Activated naive CD8-positive, alpha-beta T cell treated with anti-CD3 and anti-CD28 coated beads for 36 hours (primary cell): Measurements from ENCODE around the gene CLEC16A. TPM values are rescaled to one million over a fixed set of nuclear protein-coding genes. Genes with fewer than 3 reads are reported as not detected.
"Not testable (repeated sequence)": the region's sequence is repeated elsewhere in the genome, so short reads cannot be mapped to it uniquely, and the experiment has no call there.

ENCODE experiments used
- DNase-seq: peaks from one replicate; pipeline ENCODE4 v3.0.0; 2021
- H3K27ac Mint-ChIP-seq: one replicate; pipeline ENCODE4 v1.8.0; 2022; ENCODE audit warnings: mild to moderate bottlenecking, moderate library complexity, mixed read lengths
- H3K27me3 Mint-ChIP-seq: one replicate; pipeline ENCODE4 v1.8.0; 2022; ENCODE audit warnings: mild to moderate bottlenecking, mixed read lengths
- H3K36me3 Mint-ChIP-seq: one replicate; pipeline ENCODE4 v1.8.0; 2021; ENCODE audit warnings: mild to moderate bottlenecking, mixed read lengths
- H3K4me1 Mint-ChIP-seq: one replicate; pipeline ENCODE4 v1.8.0; 2021; ENCODE audit warnings: mixed read lengths
- H3K4me3 Mint-ChIP-seq: one replicate; pipeline ENCODE4 v1.8.0; 2022; ENCODE audit warnings: mild to moderate bottlenecking, moderate library complexity, mixed read lengths
- H3K9me3 Mint-ChIP-seq: one replicate; pipeline ENCODE4 v1.8.0; 2022; ENCODE audit warnings: mixed read lengths
- total RNA-seq, 2 experiments: library from RNA; stranded (reverse); gene quantifications; one replicate each; pipeline ENCODE4 v1.2.3, GENCODE V29; 2021

The CLEC16A gene
- total RNA-seq, 2 experiments from 2014 or later = 20.4 to 21.3 TPM

- Mint-ChIP-seq H3K4me1 (peaks cover 12% of the 10 kb centered on the region), H3K4me3 (no peak overlapping the region)
Observed at GRCh38 chr16:11217651-11218603, 273.6 kb downstream of the CLEC16A start.

GRCh38 chr16:11218604-11218962 is 274.2 kb downstream of the CLEC16A start:
- peaks cover 13% of the 10 kb centered on the region for H3K36me3 Mint-ChIP-seq
- H3K4me3 Mint-ChIP-seq = no peak overlapping the region
- DNase-seq = no peak
- peaks cover 22% of the 10 kb centered on the region for H3K9me3 Mint-ChIP-seq
- H3K27ac Mint-ChIP-seq = no peak overlapping the region
- H3K27me3 Mint-ChIP-seq = no peaks in the 10 kb centered on the region
- H3K4me1 Mint-ChIP-seq = peaks cover 15% of the 10 kb centered on the region

More at GRCh38 chr16:11217651-11218603, 273.6 kb downstream of the CLEC16A start:
- H3K27me3 Mint-ChIP-seq = no peaks in the 10 kb centered on the region
- H3K36me3 Mint-ChIP-seq = peaks cover 13% of the 10 kb centered on the region
- H3K9me3 Mint-ChIP-seq = peaks cover 22% of the 10 kb centered on the region
- H3K27ac Mint-ChIP-seq = no peak overlapping the region
- no peak for DNase-seq

DNA sequence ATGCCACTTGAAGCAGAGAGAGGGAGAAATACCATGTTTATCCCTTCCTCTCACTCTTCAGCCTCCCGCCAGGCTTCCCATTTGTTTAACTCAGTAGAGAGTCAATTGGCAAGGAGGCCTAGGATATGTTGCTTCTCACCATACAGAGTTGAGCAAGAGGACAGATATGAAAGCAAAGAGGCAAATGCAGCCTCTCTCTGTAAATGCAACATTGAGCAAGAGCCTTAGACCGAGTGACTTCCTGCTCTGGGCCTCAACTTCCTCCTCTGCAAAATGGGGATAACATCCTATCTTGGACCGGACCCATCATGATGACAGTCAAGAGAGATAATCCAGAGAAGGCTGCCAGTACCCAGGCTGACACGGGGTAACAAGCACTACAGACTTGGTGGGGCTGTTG is 274.8 kb downstream of the CLEC16A start:
- no peak for DNase-seq
- Mint-ChIP-seq H3K36me3 (peaks cover 15% of the 10 kb centered on the region), H3K27me3 (no peaks in the 10 kb centered on the region), H3K4me3 (no peak overlapping the region), H3K27ac (no peak overlapping the region), H3K9me3 (peaks cover 24% of the 10 kb centered on the region), H3K4me1 (peaks cover 19% of the 10 kb centered on the region)

DNA sequence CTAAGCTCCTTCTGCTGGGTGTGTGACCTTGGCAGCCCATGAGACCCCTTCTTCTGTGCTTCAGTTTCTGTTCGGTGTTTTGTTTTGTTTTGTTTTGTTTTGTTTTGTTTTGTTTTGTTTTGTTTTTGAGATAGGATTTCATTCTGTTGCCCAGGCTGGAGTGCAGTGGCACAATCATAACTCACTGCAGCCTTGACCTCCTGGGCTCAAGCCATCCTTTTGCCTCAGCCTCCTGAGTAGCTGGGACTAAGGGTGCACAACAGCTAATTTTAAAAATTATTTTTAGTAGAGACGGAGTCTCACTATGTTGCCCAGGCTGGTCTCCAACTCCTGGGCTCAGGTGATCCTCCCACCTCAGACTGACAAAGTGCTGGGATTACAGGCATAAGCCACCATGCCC is 276.1 kb downstream of the CLEC16A start:
- H3K4me3 Mint-ChIP-seq = not testable (repeated sequence)
- peaks cover 32% of the 10 kb centered on the region for H3K4me1 Mint-ChIP-seq

DNA sequence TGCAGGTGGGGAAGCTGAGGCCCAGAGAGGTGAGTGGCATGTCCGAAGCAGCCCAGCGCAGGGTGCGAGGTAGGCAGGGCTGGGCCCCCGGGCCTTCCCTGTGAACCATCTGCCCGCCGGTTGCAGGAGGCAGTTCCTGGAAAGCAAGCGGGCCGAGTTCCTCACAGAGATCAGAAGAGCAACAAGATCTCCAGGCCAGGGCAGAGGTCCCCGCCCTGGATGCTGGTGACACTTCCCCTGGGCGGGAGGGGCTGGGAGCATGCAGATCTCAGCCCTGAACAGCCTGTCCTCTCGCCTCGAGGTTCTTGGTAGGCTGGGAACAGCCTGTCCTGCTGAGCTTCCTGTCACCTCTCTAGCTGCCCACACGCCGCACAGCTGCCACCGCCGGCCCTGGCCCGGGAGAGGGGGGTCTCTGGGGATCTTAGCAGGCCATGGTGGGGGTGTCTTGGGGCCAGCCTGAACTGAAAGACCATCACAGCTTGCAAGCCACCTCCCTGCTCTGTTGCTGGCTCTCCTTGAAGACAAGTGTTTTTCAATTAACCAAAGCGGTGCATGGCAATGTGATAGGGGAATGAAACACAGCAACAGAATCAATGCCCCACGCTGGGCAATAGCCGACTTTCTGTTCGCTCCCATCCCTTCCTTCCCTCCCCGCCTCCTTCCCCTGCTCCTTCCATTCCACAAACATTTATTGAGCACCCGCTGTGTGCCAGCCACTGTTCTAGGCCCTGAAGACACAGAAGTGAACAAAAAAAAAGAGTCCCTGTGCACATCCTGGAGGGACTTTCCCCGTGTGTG is 279.9 kb downstream of the CLEC16A start:
- peaks cover 2% of the 10 kb centered on the region for H3K9me3 Mint-ChIP-seq
- peak; percentile 79 for DNase-seq
- H3K4me1 Mint-ChIP-seq = peaks cover 44% of the 10 kb centered on the region
- peak overlapping the region; percentile 100 for H3K27ac Mint-ChIP-seq
- H3K4me3 Mint-ChIP-seq = peak overlapping the region; percentile 76
- H3K27me3 Mint-ChIP-seq = no peaks in the 10 kb centered on the region
- peaks cover 2% of the 10 kb centered on the region for H3K36me3 Mint-ChIP-seq

More for the DNA sequence above, 276.1 kb downstream of the CLEC16A start:
- H3K27me3 Mint-ChIP-seq, DNase-seq, H3K27ac Mint-ChIP-seq: not testable (repeated sequence)
- Mint-ChIP-seq H3K36me3 (peaks cover 15% of the 10 kb centered on the region), H3K9me3 (peaks cover 24% of the 10 kb centered on the region)

GRCh38 chr16:11224894-11225676 is 280.7 kb downstream of the CLEC16A start:
- H3K9me3 Mint-ChIP-seq = peaks cover 2% of the 10 kb centered on the region
- peaks cover 2% of the 10 kb centered on the region for H3K36me3 Mint-ChIP-seq
- peak overlapping the region; percentile 100 for H3K27ac Mint-ChIP-seq
- H3K27me3 Mint-ChIP-seq = no peaks in the 10 kb centered on the region
- peak; percentile 91 for DNase-seq
- peak overlapping the region; percentile 76 for H3K4me3 Mint-ChIP-seq
- H3K4me1 Mint-ChIP-seq = peaks cover 50% of the 10 kb centered on the region

GRCh38 chr16:11225677-11226549 is 281.5 kb downstream of the CLEC16A start:
- Mint-ChIP-seq H3K27ac (peak overlapping the region; percentile 100), H3K9me3 (peaks cover 2% of the 10 kb centered on the region), H3K36me3 (peaks cover 2% of the 10 kb centered on the region), H3K27me3 (no peaks in the 10 kb centered on the region), H3K4me3 (peak overlapping the region; percentile 76), H3K4me1 (peaks cover 52% of the 10 kb centered on the region)
- DNase-seq = peak; percentile 18

DNA sequence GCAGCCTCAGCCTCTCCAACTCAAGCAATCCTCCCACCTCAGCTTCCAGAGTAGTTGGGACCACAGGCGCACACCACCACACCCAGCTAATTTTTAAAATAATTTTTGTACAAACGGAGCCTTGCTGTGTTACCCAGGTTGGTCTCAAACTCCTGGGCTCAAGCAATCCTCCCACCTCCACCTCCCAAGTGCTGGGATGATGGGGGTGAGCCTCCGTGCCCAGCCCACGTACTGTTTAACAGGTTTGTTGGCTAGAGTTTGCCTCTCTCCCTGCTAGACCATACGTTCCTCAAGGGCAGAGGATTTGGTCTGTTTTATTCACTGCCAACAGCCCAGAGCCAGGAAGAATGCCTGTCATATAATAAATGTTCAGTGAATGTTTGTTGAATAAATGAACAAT is 285.1 kb downstream of the CLEC16A start:
- Mint-ChIP-seq H3K9me3 (no peaks in the 10 kb centered on the region), H3K4me1 (peaks cover 69% of the 10 kb centered on the region), H3K36me3 (no peaks in the 10 kb centered on the region), H3K4me3 (no peak overlapping the region), H3K27ac (peak overlapping the region; percentile 9), H3K27me3 (no peaks in the 10 kb centered on the region)
- DNase-seq = no peak

- Mint-ChIP-seq H3K27me3 (no peaks in the 10 kb centered on the region), H3K36me3 (no peaks in the 10 kb centered on the region), H3K9me3 (no peaks in the 10 kb centered on the region), H3K27ac (peak overlapping the region; percentile 62), H3K4me1 (peaks cover 68% of the 10 kb centered on the region), H3K4me3 (no peak overlapping the region)
- no peak for DNase-seq
Observed at GRCh38 chr16:11229906-11230305, 285.5 kb downstream of the CLEC16A start.

DNA sequence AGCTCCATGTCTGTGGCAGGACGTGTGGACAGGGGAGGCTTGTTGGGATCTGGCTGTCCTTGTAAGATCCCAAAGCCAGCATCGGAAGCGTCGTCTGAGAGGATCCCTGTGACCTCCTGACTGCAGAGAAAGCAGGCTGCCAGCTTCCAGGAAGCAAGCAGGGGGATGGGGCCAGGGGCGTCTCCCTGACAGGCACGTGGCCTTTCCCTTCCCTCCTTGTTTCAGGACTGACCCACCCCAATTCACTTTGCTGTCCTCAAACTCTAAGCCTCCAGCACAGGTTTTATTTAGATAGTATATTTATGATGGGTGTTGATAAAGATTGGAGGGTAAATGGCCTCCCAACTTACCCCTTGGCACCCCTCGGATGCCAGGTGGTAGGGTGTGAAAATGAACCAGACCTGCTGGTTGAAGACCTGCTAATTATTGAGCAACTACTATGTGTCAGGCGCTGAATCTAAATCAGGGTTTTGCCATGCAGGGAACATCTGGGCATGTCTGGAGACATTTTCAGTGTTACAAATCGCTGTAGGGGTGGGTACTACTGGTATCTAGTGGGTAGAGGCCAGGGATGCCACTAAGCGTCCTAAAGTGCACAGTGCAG is 287.1 kb downstream of the CLEC16A start:
- no peak for DNase-seq

More for the DNA sequence above, 287.1 kb downstream of the CLEC16A start:
- H3K4me1 Mint-ChIP-seq = peaks cover 57% of the 10 kb centered on the region
- no peaks in the 10 kb centered on the region for H3K27me3 Mint-ChIP-seq
- no peaks in the 10 kb centered on the region for H3K36me3 Mint-ChIP-seq
- no peaks in the 10 kb centered on the region for H3K9me3 Mint-ChIP-seq
- no peak overlapping the region for H3K4me3 Mint-ChIP-seq
- H3K27ac Mint-ChIP-seq = peak overlapping the region; percentile 97

Other genes with a start within 250 kb of the CLEC16A start
- gene TEKT5, start 249.6 kb upstream of the CLEC16A start, total RNA-seq = not detected
- gene NUBP1, start 200.7 kb upstream of the CLEC16A start, total RNA-seq = 10 to 100 TPM; 24.3 to 26.7 TPM
- not detected for gene TVP23A, start 125.8 kb upstream of the CLEC16A start, total RNA-seq
- 1 to 10 TPM; 1.4 to 1.5 TPM for gene CIITA, start 67.4 kb upstream of the CLEC16A start, total RNA-seq
- 10 to 100 TPM; 25.5 to 26.2 TPM for gene DEXI, start 2.1 kb upstream of the CLEC16A start, total RNA-seq